PFSK-1 (cell line): Measurements from ENCODE around the gene PRKCI.

Experiments used
- POLR2AphosphoS5 ChIP-seq: IDR thresholded peaks from 2 replicates; pipeline ENCODE4 v1.6.1; 2012; ENCODE audit warnings: low read depth, mild to moderate bottlenecking, control low read depth, low read length, moderate library complexity
- TF ChIP-seq, protein P1 (sequence below), 2 experiments: IDR thresholded peaks; 2 replicates each; pipeline versions ENCODE4 v1.6.1 to v1.8.0; 2011 to 2012; ENCODE audit warnings: low read depth in 2 of 2, low read length in 2 of 2, control low read depth in 1 of 2, inconsistent platforms in 1 of 2, mild to moderate bottlenecking in 1 of 2, moderate library complexity in 1 of 2; ENCODE audit not compliant: insufficient read depth in 1 of 2

DNA sequence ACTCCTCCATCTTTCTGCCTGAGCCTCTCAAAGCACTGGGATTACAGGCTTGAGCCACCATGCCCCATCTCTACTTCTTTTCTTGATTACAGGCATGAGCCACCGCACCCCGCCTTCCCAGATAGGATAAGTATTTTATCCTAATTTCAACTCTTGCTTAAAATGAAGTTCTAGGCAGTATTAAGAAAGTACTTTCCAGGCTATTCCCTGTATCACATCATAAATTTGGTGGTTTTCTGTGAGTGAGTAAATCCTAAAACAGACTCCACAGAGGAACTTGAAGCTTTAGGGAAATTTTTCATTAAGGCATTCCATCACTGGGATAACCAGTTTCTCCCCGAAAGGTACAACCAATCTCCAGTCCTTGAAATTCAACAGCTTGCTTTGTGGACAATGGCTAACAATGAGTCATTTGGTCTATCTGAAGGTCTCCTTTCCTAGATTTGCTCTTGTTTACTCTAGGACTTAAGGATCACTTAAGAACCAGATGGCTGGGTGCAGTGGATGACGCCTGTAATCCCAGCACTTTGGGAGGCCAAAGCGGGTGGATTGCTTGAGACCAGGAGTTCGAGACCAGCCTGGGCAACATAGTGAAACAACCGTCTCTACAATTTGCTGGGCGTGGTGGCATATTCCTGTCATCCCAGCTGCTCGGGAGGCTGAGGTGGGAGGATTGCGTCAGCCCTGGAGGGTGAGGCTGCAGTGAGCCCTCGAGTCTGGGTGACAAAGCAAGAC lies 85.6 kb downstream of the PRKCI start:
- no peak for TF ChIP-seq POLR2AphosphoS5
- TF ChIP-seq, protein P1, sequence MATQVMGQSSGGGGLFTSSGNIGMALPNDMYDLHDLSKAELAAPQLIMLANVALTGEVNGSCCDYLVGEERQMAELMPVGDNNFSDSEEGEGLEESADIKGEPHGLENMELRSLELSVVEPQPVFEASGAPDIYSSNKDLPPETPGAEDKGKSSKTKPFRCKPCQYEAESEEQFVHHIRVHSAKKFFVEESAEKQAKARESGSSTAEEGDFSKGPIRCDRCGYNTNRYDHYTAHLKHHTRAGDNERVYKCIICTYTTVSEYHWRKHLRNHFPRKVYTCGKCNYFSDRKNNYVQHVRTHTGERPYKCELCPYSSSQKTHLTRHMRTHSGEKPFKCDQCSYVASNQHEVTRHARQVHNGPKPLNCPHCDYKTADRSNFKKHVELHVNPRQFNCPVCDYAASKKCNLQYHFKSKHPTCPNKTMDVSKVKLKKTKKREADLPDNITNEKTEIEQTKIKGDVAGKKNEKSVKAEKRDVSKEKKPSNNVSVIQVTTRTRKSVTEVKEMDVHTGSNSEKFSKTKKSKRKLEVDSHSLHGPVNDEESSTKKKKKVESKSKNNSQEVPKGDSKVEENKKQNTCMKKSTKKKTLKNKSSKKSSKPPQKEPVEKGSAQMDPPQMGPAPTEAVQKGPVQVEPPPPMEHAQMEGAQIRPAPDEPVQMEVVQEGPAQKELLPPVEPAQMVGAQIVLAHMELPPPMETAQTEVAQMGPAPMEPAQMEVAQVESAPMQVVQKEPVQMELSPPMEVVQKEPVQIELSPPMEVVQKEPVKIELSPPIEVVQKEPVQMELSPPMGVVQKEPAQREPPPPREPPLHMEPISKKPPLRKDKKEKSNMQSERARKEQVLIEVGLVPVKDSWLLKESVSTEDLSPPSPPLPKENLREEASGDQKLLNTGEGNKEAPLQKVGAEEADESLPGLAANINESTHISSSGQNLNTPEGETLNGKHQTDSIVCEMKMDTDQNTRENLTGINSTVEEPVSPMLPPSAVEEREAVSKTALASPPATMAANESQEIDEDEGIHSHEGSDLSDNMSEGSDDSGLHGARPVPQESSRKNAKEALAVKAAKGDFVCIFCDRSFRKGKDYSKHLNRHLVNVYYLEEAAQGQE (IDR thresholded peaks at IDR 0.05; ENCODE audit: insufficient read depth in 1 of 2, low read depth in 2 of 2, low read length in 2 of 2), result no peak
